HEK293T (cell line): ENCODE measurements around the gene PRPF19.

ENCODE experiments used
- ELF4 ChIP-seq: fragments of 450-650 bp; IDR thresholded peaks from 2 replicates; pipeline ENCODE4 v1.6.1; 2017; ENCODE audit warnings: antibody characterized with exemption
- FOXK2 ChIP-seq: fragments of 450-650 bp; IDR thresholded peaks from 2 replicates; pipeline ENCODE4 v1.6.1; 2016; ENCODE audit warnings: mild to moderate bottlenecking
- L3MBTL2 ChIP-seq: fragments of 450-650 bp; conservative IDR thresholded peaks from 2 replicates; pipeline ENCODE4 v1.6.1; 2016; ENCODE audit warnings: mild to moderate bottlenecking
- LEF1 ChIP-seq: fragments of 450-650 bp; IDR thresholded peaks from 2 replicates; pipeline ENCODE4 v1.6.1; 2017; ENCODE audit warnings: mild to moderate bottlenecking, borderline replicate concordance
- SUZ12 ChIP-seq: fragments of 450-650 bp; IDR thresholded peaks from 2 replicates; pipeline ENCODE4 v1.6.1; 2016; ENCODE audit warnings: mild to moderate bottlenecking
- TF ChIP-seq, protein P1 (sequence below): fragments of 450-650 bp; IDR thresholded peaks from 2 replicates; pipeline ENCODE4 v1.6.1; 2016

DNA sequence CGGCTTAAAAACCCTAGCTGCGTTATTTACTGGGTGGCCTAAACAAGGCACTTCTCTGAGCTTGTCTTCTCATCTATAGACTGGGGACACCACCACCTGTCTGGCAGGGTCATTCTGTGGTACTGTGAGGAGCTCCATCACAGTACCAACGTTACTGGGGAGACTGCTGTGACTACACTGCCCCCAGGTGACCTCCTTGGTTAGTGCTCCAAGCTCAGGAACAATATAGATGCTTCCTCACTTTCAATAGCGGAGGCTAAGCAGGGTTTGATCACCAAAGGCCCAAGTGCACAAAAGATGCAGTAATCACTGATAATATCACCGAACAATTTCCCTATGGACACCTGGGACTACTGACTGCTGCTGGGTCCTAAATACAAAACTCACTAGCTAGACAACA lies 18.8 kb downstream of the PRPF19 start:
- TF ChIP-seq LEF1 (no peak), L3MBTL2 (no peak), SUZ12 (no peak), FOXK2 (no peak), ELF4 (no peak)
- TF ChIP-seq, protein P1, sequence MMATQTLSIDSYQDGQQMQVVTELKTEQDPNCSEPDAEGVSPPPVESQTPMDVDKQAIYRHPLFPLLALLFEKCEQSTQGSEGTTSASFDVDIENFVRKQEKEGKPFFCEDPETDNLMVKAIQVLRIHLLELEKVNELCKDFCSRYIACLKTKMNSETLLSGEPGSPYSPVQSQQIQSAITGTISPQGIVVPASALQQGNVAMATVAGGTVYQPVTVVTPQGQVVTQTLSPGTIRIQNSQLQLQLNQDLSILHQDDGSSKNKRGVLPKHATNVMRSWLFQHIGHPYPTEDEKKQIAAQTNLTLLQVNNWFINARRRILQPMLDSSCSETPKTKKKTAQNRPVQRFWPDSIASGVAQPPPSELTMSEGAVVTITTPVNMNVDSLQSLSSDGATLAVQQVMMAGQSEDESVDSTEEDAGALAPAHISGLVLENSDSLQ = no peak
